H1 (cell line): ENCODE results near the gene CTNND2. TPM values are rescaled to one million over a fixed set of nuclear protein-coding genes. Genes with fewer than 3 reads are reported as not detected.

Experiments used
- CTCF ChIA-PET: fragments of 300-600 bp; sonication (Branson Sonifier 250); formaldehyde crosslinking; loops from one replicate; lab custom pipeline; 2021; ENCODE audit not compliant: partially characterized antibody; lab: Charles Lee
- POLR2A ChIA-PET: fragments of 300-600 bp; sonication (Branson Sonifier 250); formaldehyde crosslinking; loops from one replicate; lab custom pipeline; 2021; ENCODE audit warnings: inconsistent platforms; ENCODE audit not compliant: partially characterized antibody; lab: Charles Lee
- DNase-seq, 2 experiments: peaks; one replicate each; pipeline versions ENCODE4 v3.0.0 to v3.0.0-alpha.2; 2010 to 2022; ENCODE audit warnings: low spot score in 2 of 2, low read depth in 1 of 2, mixed read lengths in 1 of 2
- FAIRE-seq: peaks from 2 replicates; lab custom pipeline; 2011; peaks lifted over from hg19 to GRCh38; lab: Jason Lieb, UNC
- H2AFZ ChIP-seq: 2 replicates; pipeline ENCODE4 v1.8.1; 2012; ENCODE audit warnings: low read length, inconsistent platforms
- H2AK5ac ChIP-seq: 2 replicates; pipeline ENCODE4 v1.6.1; 2013; ENCODE audit warnings: low read depth, low read length
- H2BK120ac ChIP-seq: replicated peaks from 2 replicates; pipeline ENCODE3; 2013; ENCODE audit warnings: low read depth, low read length, inconsistent platforms
- H2BK12ac ChIP-seq: 2 replicates; pipeline ENCODE4 v1.6.1; 2013; ENCODE audit warnings: low read depth, low read length
- H2BK15ac ChIP-seq: 2 replicates; pipeline ENCODE4 v1.6.1; 2013; ENCODE audit warnings: low read length
- H2BK20ac ChIP-seq: 2 replicates; pipeline ENCODE4 v1.6.1; 2013; ENCODE audit warnings: low read length
- H2BK5ac ChIP-seq: 2 replicates; pipeline ENCODE4 v1.6.1; 2013; ENCODE audit warnings: low read depth, low read length
- H3K14ac ChIP-seq: 2 replicates; pipeline ENCODE4 v1.6.1; 2013; ENCODE audit warnings: inconsistent platforms; ENCODE audit not compliant: insufficient read length
- H3K18ac ChIP-seq: 2 replicates; pipeline ENCODE4 v1.6.1; 2013; ENCODE audit warnings: low read length; ENCODE audit errors: extremely low read depth
- H3K23ac ChIP-seq: 2 replicates; pipeline ENCODE4 v1.6.1; 2013; ENCODE audit warnings: inconsistent platforms; ENCODE audit not compliant: insufficient read length
- H3K23me2 ChIP-seq: 2 replicates; pipeline ENCODE4 v1.6.1; 2013; ENCODE audit warnings: low read depth, low read length
- H3K27ac ChIP-seq: 2 replicates; pipeline ENCODE4 v1.6.1; 2011; ENCODE audit warnings: low read depth, low read length, inconsistent platforms
- H3K27me3 ChIP-seq, 4 experiments: replicated peaks in 1 of 4; 1 replicate in 1 of 4; 2 replicates in 3 of 4; pipeline versions ENCODE4 v1.6.1 to v1.8.1; 2011 to 2013; ENCODE audit warnings: low read length in 3 of 4, mild to moderate bottlenecking in 3 of 4, inconsistent platforms in 2 of 4, mixed read lengths in 2 of 4, moderate library complexity in 1 of 4; ENCODE audit not compliant: control insufficient read depth in 3 of 4, insufficient read depth in 3 of 4; ENCODE audit errors: extremely low read depth in 1 of 4
- H3K36me3 ChIP-seq, 4 experiments: 2 replicates each; pipeline versions ENCODE4 v1.6.1 to v1.8.1; 2011 to 2013; ENCODE audit warnings: mild to moderate bottlenecking in 4 of 4, low read length in 3 of 4, moderate library complexity in 2 of 4, control low read depth in 1 of 4, inconsistent platforms in 1 of 4; ENCODE audit not compliant: insufficient read depth in 4 of 4, control insufficient read depth in 2 of 4
- H3K4ac ChIP-seq: replicated peaks from 2 replicates; pipeline ENCODE3; 2013; ENCODE audit warnings: low read length, low read depth, mixed read lengths, inconsistent platforms; ENCODE audit not compliant: insufficient read length
- H3K4me1 ChIP-seq, 4 experiments: replicated peaks in 1 of 4; 1 replicate in 1 of 4; 2 replicates in 3 of 4; pipeline versions ENCODE4 v1.6.1 to v1.8.1; 2011 to 2013; ENCODE audit warnings: low read length in 3 of 4, inconsistent platforms in 2 of 4, mixed read lengths in 1 of 4; ENCODE audit not compliant: insufficient read depth in 4 of 4, control insufficient read depth in 3 of 4
- H3K4me2 ChIP-seq, 2 experiments: 2 replicates each; pipeline versions ENCODE4 v1.6.1 to v1.8.1; 2011 to 2013; ENCODE audit warnings: low read depth in 2 of 2, low read length in 2 of 2, control low read depth in 1 of 2, inconsistent platforms in 1 of 2, mild to moderate bottlenecking in 1 of 2; ENCODE audit not compliant: insufficient read depth in 1 of 2
- H3K4me3 ChIP-seq, 4 experiments: fragments of 200-600, 300-600 bp in 1 of 4; sonication (generic), shearing (Covaris generic), sonication (Bioruptor Twin) in 1 of 4; 2 replicates each; pipeline versions ENCODE4 v1.5.1 to v1.8.1; 2011 to 2016; ENCODE audit warnings: low read length in 4 of 4, low read depth in 3 of 4, control low read depth in 2 of 4, inconsistent platforms in 2 of 4, mild to moderate bottlenecking in 2 of 4, mixed read lengths in 1 of 4, moderate library complexity in 1 of 4; ENCODE audit not compliant: insufficient read depth in 2 of 4; ENCODE audit errors: extremely low read depth in 1 of 4
- H3K56ac ChIP-seq: replicated peaks from 2 replicates; pipeline ENCODE3; 2013; ENCODE audit warnings: low read depth, mild to moderate bottlenecking, mixed read lengths, low read length, inconsistent platforms; ENCODE audit not compliant: insufficient read length
- H3K79me1 ChIP-seq: 2 replicates; pipeline ENCODE4 v1.6.1; 2013; ENCODE audit warnings: low read depth, low read length, control low read depth
- H3K79me2 ChIP-seq, 2 experiments: 2 replicates each; pipeline versions ENCODE4 v1.6.1 to v1.8.1; 2012 to 2013; ENCODE audit warnings: low read length in 2 of 2, mild to moderate bottlenecking in 2 of 2, inconsistent platforms in 1 of 2; ENCODE audit not compliant: insufficient read depth in 2 of 2, control insufficient read depth in 1 of 2
- H3K9ac ChIP-seq, 4 experiments: replicated peaks in 1 of 4; 1 replicate in 1 of 4; 2 replicates in 3 of 4; pipeline versions ENCODE4 v1.6.1 to v1.8.1; 2011 to 2013; ENCODE audit warnings: low read depth in 3 of 4, low read length in 3 of 4, control low read depth in 2 of 4, mild to moderate bottlenecking in 2 of 4, moderate library complexity in 2 of 4, inconsistent platforms in 1 of 4; ENCODE audit errors: extremely low read depth in 1 of 4
- H3K9me3 ChIP-seq, 2 experiments: 2 replicates each; pipeline versions ENCODE4 v1.6.1 to v1.8.1; 2012 to 2013; ENCODE audit warnings: mild to moderate bottlenecking in 2 of 2, moderate library complexity in 2 of 2, control low read depth in 1 of 2, inconsistent platforms in 1 of 2, low read depth in 1 of 2, low read length in 1 of 2, mixed read lengths in 1 of 2; ENCODE audit not compliant: insufficient read depth in 2 of 2
- H4K20me1 ChIP-seq, 2 experiments: replicated peaks in 1 of 2; 2 replicates each; pipeline versions ENCODE3 to v1.8.1; 2011 to 2013; ENCODE audit warnings: inconsistent platforms in 2 of 2, low read length in 2 of 2, mild to moderate bottlenecking in 1 of 2; ENCODE audit not compliant: insufficient read depth in 2 of 2, control insufficient read depth in 1 of 2
- H4K5ac ChIP-seq: 2 replicates; pipeline ENCODE4 v1.6.1; 2013; ENCODE audit warnings: low read length, low read depth, mixed read lengths, inconsistent platforms; ENCODE audit not compliant: insufficient read length
- H4K8ac ChIP-seq: 2 replicates; pipeline ENCODE4 v1.8.0; 2013; ENCODE audit warnings: mild to moderate bottlenecking, moderate library complexity, low read length, inconsistent platforms; ENCODE audit not compliant: insufficient read depth; ENCODE audit errors: extremely low read depth
- H4K91ac ChIP-seq: replicated peaks from 2 replicates; pipeline ENCODE3; 2013; ENCODE audit warnings: low read length, mixed read lengths, inconsistent platforms; ENCODE audit not compliant: insufficient read length
- CTBP2 ChIP-seq: IDR thresholded peaks from 2 replicates; pipeline ENCODE4 v1.7.0; 2011; ENCODE audit warnings: borderline replicate concordance, mild to moderate bottlenecking, moderate library complexity, mixed read lengths, low read length; ENCODE audit not compliant: insufficient read depth, insufficient read length
- FOSL1 ChIP-seq: IDR thresholded peaks from 2 replicates; pipeline ENCODE4 v1.6.1; 2011; ENCODE audit warnings: mild to moderate bottlenecking, low read depth, low read length, moderate library complexity; ENCODE audit not compliant: insufficient read depth
- HDAC6 ChIP-seq: IDR thresholded peaks from one replicate; pipeline ENCODE4 v1.7.1; 2012; ENCODE audit warnings: low read depth, mild to moderate bottlenecking, inconsistent platforms, low read length, moderate library complexity
- POLR2A ChIP-seq, 2 experiments: IDR thresholded peaks; 1 replicate in 1 of 2; 2 replicates in 1 of 2; pipeline ENCODE4 v1.6.1; 2011; ENCODE audit warnings: low read depth in 2 of 2, low read length in 2 of 2, mild to moderate bottlenecking in 2 of 2; ENCODE audit errors: control extremely low read depth in 1 of 2
- POLR2AphosphoS5 ChIP-seq: IDR thresholded peaks from 2 replicates; pipeline ENCODE4 v1.6.1; 2011; ENCODE audit warnings: low read depth, low read length
- RXRA ChIP-seq: IDR thresholded peaks from 2 replicates; pipeline ENCODE4 v1.6.1; 2011; ENCODE audit warnings: low read depth, mild to moderate bottlenecking, low read length, moderate library complexity; ENCODE audit not compliant: insufficient read depth
- SIN3A ChIP-seq, 2 experiments: IDR thresholded peaks in 1 of 2; conservative IDR thresholded peaks in 1 of 2; 2 replicates each; pipeline ENCODE4 v1.6.1; 2011 to 2012; ENCODE audit warnings: low read length in 2 of 2, improper control_type of control experiment in 1 of 2, low read depth in 1 of 2, mild to moderate bottlenecking in 1 of 2
- TAF1 ChIP-seq: IDR thresholded peaks from 2 replicates; pipeline ENCODE4 v1.6.1; 2011; ENCODE audit warnings: mild to moderate bottlenecking, low read depth, low read length
- TAF7 ChIP-seq: optimal IDR thresholded peaks from 2 replicates; pipeline ENCODE3; 2011; ENCODE audit warnings: low read depth, mild to moderate bottlenecking, inconsistent platforms, low read length, moderate library complexity, borderline replicate concordance
- YY1 ChIP-seq: IDR thresholded peaks from 2 replicates; pipeline ENCODE4 v1.6.1; 2011; ENCODE audit warnings: low read depth, mild to moderate bottlenecking, low read length
- WGBS, 2 experiments: shearing (Covaris generic) in 1 of 2; methylation state at CpG; one replicate each; pipeline versions ENCODE4 v1.1.6 to v1.1.7; 2013 to 2015; ENCODE audit warnings: low lambda C conversion rate in 2 of 2, mixed read lengths in 2 of 2, inconsistent platforms in 1 of 2, low coverage in 1 of 2, missing lambda C conversion rate in 1 of 2; ENCODE audit not compliant: insufficient replicate concordance in 2 of 2, insufficient coverage in 1 of 2, insufficient read length in 1 of 2; ENCODE audit errors: extremely low coverage in 1 of 2, missing lambda C conversion rate in 1 of 2; 5-methylcytosine and 5-hydroxymethylcytosine counted together
- polyA plus RNA-seq, 7 experiments: library from polyadenylated mRNA; depleted of rRNA in 3 of 7; stranded (reverse) in 5 of 7; unstranded in 2 of 7; fragments of >200 nt in 5 of 7; fragments of 200-250 nt in 2 of 7; gene quantifications; 1 replicate in 5 of 7; 2 replicates in 1 of 7; 4 replicates in 1 of 7; pipeline versions ENCODE4 v1.2.1 to v1.2.3, GENCODE V29; 2011 to 2013; ENCODE audit warnings: missing spikeins in 2 of 7, mixed read lengths in 2 of 7
- total RNA-seq: library from RNA; stranded (reverse); fragmentation: NEBNext Ultra II Directional; extraction: Animal tissue kit (Norgen Biotek cat#: 25700); gene quantifications from 2 replicates; pipeline ENCODE4 v1.2.1, GENCODE V29; 2021
- TF ChIP-seq, protein P1 (sequence below): IDR thresholded peaks from 2 replicates; pipeline ENCODE4 v1.6.1; 2012; ENCODE audit warnings: inconsistent platforms

The CTNND2 gene
- total and polyA plus RNA-seq, 2 of the 8 experiments (the other 6 are each of a cell fraction or from before 2014, with no cell fraction given): 7.4 to 14.2 TPM

DNA sequence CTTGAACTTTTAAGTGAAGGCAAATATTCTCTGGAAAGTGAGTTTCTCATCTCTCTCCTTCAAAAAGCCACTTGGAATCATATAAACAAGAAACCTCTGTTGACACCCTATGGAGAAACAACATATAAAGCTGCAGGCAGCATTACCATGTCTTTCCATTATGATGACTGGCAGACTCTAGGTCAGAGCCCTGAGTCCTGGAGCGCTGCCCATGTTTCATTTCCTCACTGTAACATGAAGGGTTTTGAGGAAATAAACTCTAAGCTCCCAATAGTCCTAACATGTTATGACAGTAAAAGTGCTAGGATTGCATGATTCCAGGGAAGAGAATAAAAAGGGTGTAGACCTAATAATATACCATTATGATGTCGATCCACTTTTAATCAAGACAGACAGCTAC, 220.6 kb downstream of the CTNND2 start:
- Histone ChIP-seq H3K4me2 (no peak overlapping the region), H3K27ac (no peak overlapping the region), H3K9me3 (no peaks in the 10 kb centered on the region), H3K79me1 (no peaks in the 10 kb centered on the region), H4K5ac (no peak overlapping the region), H3K23ac (no peak overlapping the region), H2BK120ac (no peak overlapping the region), H3K9ac (no peak overlapping the region), H3K18ac (no peak overlapping the region), H2BK20ac (no peak overlapping the region), H3K23me2 (no peaks in the 10 kb centered on the region), H3K36me3 (no peaks in the 10 kb centered on the region), H3K4ac (no peak overlapping the region), H4K91ac (no peak overlapping the region), H2BK12ac (no peak overlapping the region), H3K4me1 (0 out of 7 replicates have a peak, but pooled peaks cover 0 to 2% (median 0%) of the 10 kb centered on the region in 4 experiments), H4K8ac (no peak overlapping the region), H3K79me2 (no peaks in the 10 kb centered on the region), H4K20me1 (no peaks in the 10 kb centered on the region), H3K4me3 (no peak overlapping the region), H3K27me3 (no peaks in the 10 kb centered on the region), H2AFZ (no peak overlapping the region), H3K14ac (no peak overlapping the region), H3K56ac (no peak overlapping the region), H2AK5ac (no peak overlapping the region), H2BK5ac (no peak overlapping the region), H2BK15ac (no peak overlapping the region)
- FAIRE-seq (no peak), DNase-seq (no peak)
- ChIA-PET CTCF (no interaction called here), POLR2A (no interaction called here)
- 89% methylated on average over 2 of the region's 2 CpGs; no CpG with 5 or more reads in 1 of the 2 experiments for WGBS, 2 experiments
- TF ChIP-seq POLR2A (IDR thresholded peaks at IDR 0.05; ENCODE audit: control extremely low read depth in 1 of 2, low read depth in 2 of 2, low read length in 2 of 2) (no peak), TAF1 (no peak), POLR2AphosphoS5 (no peak), RXRA (no peak), SIN3A (conservative IDR thresholded peaks at IDR 0.05 in 1 of 2, IDR thresholded peaks at IDR 0.05 in 1 of 2; ENCODE audit: low read depth in 1 of 2, low read length in 2 of 2) (no peak), FOSL1 (no peak), HDAC6 (no peak), TAF7 (no peak), YY1 (no peak), CTBP2 (no peak)
- TF ChIP-seq, protein P1, sequence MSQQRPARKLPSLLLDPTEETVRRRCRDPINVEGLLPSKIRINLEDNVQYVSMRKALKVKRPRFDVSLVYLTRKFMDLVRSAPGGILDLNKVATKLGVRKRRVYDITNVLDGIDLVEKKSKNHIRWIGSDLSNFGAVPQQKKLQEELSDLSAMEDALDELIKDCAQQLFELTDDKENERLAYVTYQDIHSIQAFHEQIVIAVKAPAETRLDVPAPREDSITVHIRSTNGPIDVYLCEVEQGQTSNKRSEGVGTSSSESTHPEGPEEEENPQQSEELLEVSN: no peak
